CD8-positive, alpha-beta memory T cell (primary cell): Measurements from ENCODE around the gene CLMN. TPM values are rescaled to one million over a fixed set of nuclear protein-coding genes. Genes with fewer than 3 reads are reported as not detected.
"Not testable (repeated sequence)": the region's sequence is repeated elsewhere in the genome, so short reads cannot be mapped to it uniquely, and the experiment has no call there.

Experiments used
- CTCF ChIA-PET: fragments of 350-600 bp; sonication (Branson Sonifier 250); formaldehyde crosslinking; loops from one replicate; lab custom pipeline; 2021; ENCODE audit warnings: antibody characterized with exemption; lab: Charles Lee
- POLR2A ChIA-PET: fragments of 350-600 bp; sonication (Branson Sonifier 250); formaldehyde crosslinking; loops from one replicate; lab custom pipeline; 2021; ENCODE audit warnings: antibody characterized with exemption; lab: Charles Lee
- DNase-seq, 5 donors: peaks; one replicate each; pipeline versions ENCODE4 v3.0.0 to v3.0.0-alpha.2; 2020 to 2022; ENCODE audit warnings: mixed read lengths in 1 of 5
- H3K27ac ChIP-seq: one replicate; pipeline ENCODE4 v1.7.0; 2013; ENCODE audit warnings: low read depth, mild to moderate bottlenecking, low read length, moderate library complexity
- H3K27me3 ChIP-seq: 2 replicates; pipeline ENCODE4 v1.7.0; 2013; ENCODE audit warnings: low read length, mild to moderate bottlenecking; ENCODE audit not compliant: insufficient read depth, poor library complexity, severe bottlenecking
- H3K36me3 ChIP-seq: 2 replicates; pipeline ENCODE4 v1.7.0; 2013; ENCODE audit warnings: mild to moderate bottlenecking, low read length, moderate library complexity; ENCODE audit not compliant: insufficient read depth
- H3K4me1 ChIP-seq: 2 replicates; pipeline ENCODE4 v1.7.0; 2013; ENCODE audit warnings: mild to moderate bottlenecking, low read length, moderate library complexity; ENCODE audit not compliant: insufficient read depth
- H3K4me3 ChIP-seq: 2 replicates; pipeline ENCODE4 v1.7.0; 2013; ENCODE audit warnings: mild to moderate bottlenecking, low read length
- H3K9me3 ChIP-seq: 2 replicates; pipeline ENCODE4 v1.7.0; 2013; ENCODE audit warnings: mild to moderate bottlenecking, low read length
- H3K27ac Mint-ChIP-seq, 8 donors: one replicate each; pipeline ENCODE4 v1.8.0; 2020 to 2021; ENCODE audit warnings: mixed read lengths in 8 of 8, mild to moderate bottlenecking in 6 of 8, inconsistent platforms in 3 of 8, moderate library complexity in 3 of 8
- H3K27me3 Mint-ChIP-seq, 2 donors: one replicate each; pipeline ENCODE4 v1.8.0; 2020 to 2021; ENCODE audit warnings: mixed read lengths in 2 of 2, mild to moderate bottlenecking in 1 of 2, moderate library complexity in 1 of 2
- H3K36me3 Mint-ChIP-seq, 3 donors: one replicate each; pipeline ENCODE4 v1.8.0; 2020 to 2021; ENCODE audit warnings: mixed read lengths in 3 of 3, inconsistent platforms in 1 of 3, mild to moderate bottlenecking in 1 of 3
- H3K4me1 Mint-ChIP-seq, 3 donors: one replicate each; pipeline ENCODE4 v1.8.0; 2020 to 2021; ENCODE audit warnings: mixed read lengths in 3 of 3, inconsistent platforms in 1 of 3, mild to moderate bottlenecking in 1 of 3
- H3K4me3 Mint-ChIP-seq, 7 donors: one replicate each; pipeline ENCODE4 v1.8.0; 2020 to 2021; ENCODE audit warnings: mixed read lengths in 7 of 7, mild to moderate bottlenecking in 6 of 7, moderate library complexity in 4 of 7, inconsistent platforms in 2 of 7
- H3K9me3 Mint-ChIP-seq, 5 donors: one replicate each; pipeline ENCODE4 v1.8.0; 2020 to 2022; ENCODE audit warnings: mixed read lengths in 5 of 5, mild to moderate bottlenecking in 3 of 5, moderate library complexity in 2 of 5, inconsistent platforms in 1 of 5
- polyA plus RNA-seq: library from polyadenylated mRNA; unstranded; fragments of 300-500 nt; fragmentation: Illumina TruSeq; gene quantifications from one replicate; pipeline ENCODE4 v1.2.3, GENCODE V29; 2021
- total RNA-seq, 2 experiments: library from RNA; stranded (reverse); gene quantifications; one replicate each; pipeline ENCODE4 v1.2.3, GENCODE V29; 2021

The CLMN gene
- total and polyA plus RNA-seq, 3 experiments from 2014 or later: 0.15 to 0.72 (median 0.29) TPM

GRCh38 chr14:95207475-95208233 lies 112.1 kb downstream of the CLMN start:
- Histone ChIP-seq H3K36me3 (no peaks in the 10 kb centered on the region), H3K27ac (no peak overlapping the region), H3K9me3 (no peaks in the 10 kb centered on the region), H3K27me3 (no peaks in the 10 kb centered on the region), H3K4me3 (no peak overlapping the region), H3K4me1 (no peaks in the 10 kb centered on the region)
- ChIA-PET CTCF (no interaction called here), POLR2A (no interaction called here)
- H3K27me3 Mint-ChIP-seq: peaks cover 0 to 6% of the 10 kb centered on the region in 2 donors
- H3K4me3 Mint-ChIP-seq: no peak overlapping the region
- no peak overlapping the region for H3K27ac Mint-ChIP-seq
- no peak for DNase-seq
- peaks cover 0 to 7% (median 3%) of the 10 kb centered on the region in 5 donors for H3K9me3 Mint-ChIP-seq
- no peaks in the 10 kb centered on the region for H3K4me1 Mint-ChIP-seq
- no peaks in the 10 kb centered on the region for H3K36me3 Mint-ChIP-seq

GRCh38 chr14:95206534-95206933 lies 113.2 kb downstream of the CLMN start:
- H3K27me3 ChIP-seq: no peaks in the 10 kb centered on the region
- CTCF ChIA-PET: no interaction called here

GRCh38 chr14:95204705-95205104 lies 115.0 kb downstream of the CLMN start:
- Mint-ChIP-seq H3K27ac (no peak overlapping the region), H3K4me1 (no peaks in the 10 kb centered on the region)

More at GRCh38 chr14:95206534-95206933, 113.2 kb downstream of the CLMN start:
- POLR2A ChIA-PET: no interaction called here
- Histone ChIP-seq H3K4me3 (no peak overlapping the region), H3K4me1 (no peaks in the 10 kb centered on the region), H3K36me3 (no peaks in the 10 kb centered on the region), H3K9me3 (no peaks in the 10 kb centered on the region), H3K27ac (no peak overlapping the region)
- no peak for DNase-seq
- Mint-ChIP-seq H3K27ac (no peak overlapping the region), H3K4me3 (no peak overlapping the region), H3K4me1 (no peaks in the 10 kb centered on the region), H3K27me3 (peaks cover 6 to 7% of the 10 kb centered on the region in 2 donors), H3K36me3 (no peaks in the 10 kb centered on the region), H3K9me3 (peaks cover 0 to 7% (median 3%) of the 10 kb centered on the region in 5 donors)

GRCh38 chr14:95201745-95202144 lies 118.0 kb downstream of the CLMN start:
- H3K36me3 Mint-ChIP-seq, H3K4me1 Mint-ChIP-seq, H3K4me3 Mint-ChIP-seq, H3K4me3 ChIP-seq, H3K27me3 ChIP-seq, H3K36me3 ChIP-seq, H3K27ac ChIP-seq, H3K9me3 ChIP-seq, CTCF ChIA-PET, POLR2A ChIA-PET, H3K4me1 ChIP-seq, DNase-seq, H3K9me3 Mint-ChIP-seq: not testable (repeated sequence)
- peaks cover 10 to 12% of the 10 kb centered on the region in 2 donors for H3K27me3 Mint-ChIP-seq
- peak overlapping the region in 1 of 8 donors; percentile 15 for H3K27ac Mint-ChIP-seq

More at GRCh38 chr14:95204705-95205104, 115.0 kb downstream of the CLMN start:
- H3K27ac ChIP-seq: no peak overlapping the region
- H3K27me3 ChIP-seq: no peaks in the 10 kb centered on the region
- CTCF ChIA-PET: interaction anchor here (0.5 kb wide), 1 partner anchor 340 kb away, joined by 3 read pairs; no protein-coding TSS in a partner anchor
- Mint-ChIP-seq H3K9me3 (peaks cover 0 to 7% (median 3%) of the 10 kb centered on the region in 5 donors), H3K27me3 (peaks cover 7 to 8% of the 10 kb centered on the region in 2 donors), H3K4me3 (no peak overlapping the region), H3K36me3 (no peaks in the 10 kb centered on the region)
- H3K4me1 ChIP-seq: no peaks in the 10 kb centered on the region
- DNase-seq: no peak
- no peak overlapping the region for H3K4me3 ChIP-seq
- H3K36me3 ChIP-seq: no peaks in the 10 kb centered on the region
- no peaks in the 10 kb centered on the region for H3K9me3 ChIP-seq
- POLR2A ChIA-PET: no interaction called here

GRCh38 chr14:95200404-95200803 lies 119.3 kb downstream of the CLMN start:
- no peak overlapping the region for H3K4me3 Mint-ChIP-seq
- peaks cover 0 to 6% (median 2%) of the 10 kb centered on the region in 3 donors for H3K4me1 Mint-ChIP-seq
- peaks cover 0 to 7% (median 3%) of the 10 kb centered on the region in 5 donors for H3K9me3 Mint-ChIP-seq
- no peaks in the 10 kb centered on the region for H3K36me3 ChIP-seq
- H3K9me3 ChIP-seq: no peaks in the 10 kb centered on the region
- no peak overlapping the region for H3K27ac Mint-ChIP-seq
- H3K27me3 Mint-ChIP-seq: peaks cover 10 to 17% of the 10 kb centered on the region in 2 donors
- DNase-seq: no peak
- H3K36me3 Mint-ChIP-seq: no peaks in the 10 kb centered on the region
- CTCF ChIA-PET: no interaction called here
- no peaks in the 10 kb centered on the region for H3K27me3 ChIP-seq
- POLR2A ChIA-PET: no interaction called here
- H3K27ac ChIP-seq: no peak overlapping the region
- H3K4me1 ChIP-seq: no peaks in the 10 kb centered on the region
- no peak overlapping the region for H3K4me3 ChIP-seq

GRCh38 chr14:95199298-95199983 lies 120.3 kb downstream of the CLMN start:
- Mint-ChIP-seq H3K4me3 (no peak overlapping the region), H3K36me3 (no peaks in the 10 kb centered on the region), H3K4me1 (peaks cover 0 to 6% (median 2%) of the 10 kb centered on the region in 3 donors), H3K27ac (no peak overlapping the region), H3K27me3 (peaks cover 9 to 17% of the 10 kb centered on the region in 2 donors), H3K9me3 (peaks cover 0 to 3% (median 0%) of the 10 kb centered on the region in 5 donors)
- Histone ChIP-seq H3K9me3 (no peaks in the 10 kb centered on the region), H3K36me3 (no peaks in the 10 kb centered on the region), H3K4me1 (no peaks in the 10 kb centered on the region), H3K4me3 (no peak overlapping the region), H3K27ac (no peak overlapping the region), H3K27me3 (no peaks in the 10 kb centered on the region)
- DNase-seq: no peak
- ChIA-PET CTCF (no interaction called here), POLR2A (no interaction called here)

- no peak overlapping the region for H3K27ac Mint-ChIP-seq
- H3K27ac ChIP-seq: no peak overlapping the region
- peaks cover 6 to 17% of the 10 kb centered on the region in 2 donors for H3K27me3 Mint-ChIP-seq
- H3K4me1 Mint-ChIP-seq: peaks cover 0 to 6% (median 2%) of the 10 kb centered on the region in 3 donors
- no peaks in the 10 kb centered on the region for H3K36me3 Mint-ChIP-seq
- no peaks in the 10 kb centered on the region for H3K27me3 ChIP-seq
- ChIA-PET CTCF (no interaction called here), POLR2A (no interaction called here)
- no peaks in the 10 kb centered on the region for H3K9me3 ChIP-seq
- no peak overlapping the region for H3K4me3 ChIP-seq
- H3K9me3 Mint-ChIP-seq: no peaks in the 10 kb centered on the region
- DNase-seq: no peak
- H3K4me1 ChIP-seq: no peaks in the 10 kb centered on the region
- no peaks in the 10 kb centered on the region for H3K36me3 ChIP-seq
- H3K4me3 Mint-ChIP-seq: no peak overlapping the region
Measured at GRCh38 chr14:95198320-95198719, 121.4 kb downstream of the CLMN start.

GRCh38 chr14:95197551-95197950 lies 122.2 kb downstream of the CLMN start:
- H3K9me3 ChIP-seq: no peaks in the 10 kb centered on the region
- DNase-seq: no peak
- H3K4me3 Mint-ChIP-seq: no peak overlapping the region
- H3K4me1 Mint-ChIP-seq: peaks cover 0 to 6% (median 2%) of the 10 kb centered on the region in 3 donors
- no peaks in the 10 kb centered on the region for H3K36me3 Mint-ChIP-seq
- no peaks in the 10 kb centered on the region for H3K27me3 ChIP-seq
- H3K9me3 Mint-ChIP-seq: no peaks in the 10 kb centered on the region
- H3K27ac ChIP-seq: no peak overlapping the region
- no peak overlapping the region for H3K4me3 ChIP-seq
- no peaks in the 10 kb centered on the region for H3K36me3 ChIP-seq
- ChIA-PET CTCF (no interaction called here), POLR2A (no interaction called here)
- H3K4me1 ChIP-seq: no peaks in the 10 kb centered on the region
- peaks cover 3 to 17% of the 10 kb centered on the region in 2 donors for H3K27me3 Mint-ChIP-seq
- H3K27ac Mint-ChIP-seq: no peak overlapping the region
